NT2/D1 (cell line): ENCODE results near the gene UBE2Z.

Experiments used
- YY1 ChIP-seq: IDR thresholded peaks from 2 replicates; pipeline ENCODE4 v1.6.1; 2011; ENCODE audit not compliant: insufficient read length, insufficient read depth
- ZNF274 ChIP-seq: IDR thresholded peaks from 2 replicates; pipeline ENCODE4 v1.6.1; 2011; ENCODE audit warnings: mild to moderate bottlenecking, low read depth, low read length

DNA sequence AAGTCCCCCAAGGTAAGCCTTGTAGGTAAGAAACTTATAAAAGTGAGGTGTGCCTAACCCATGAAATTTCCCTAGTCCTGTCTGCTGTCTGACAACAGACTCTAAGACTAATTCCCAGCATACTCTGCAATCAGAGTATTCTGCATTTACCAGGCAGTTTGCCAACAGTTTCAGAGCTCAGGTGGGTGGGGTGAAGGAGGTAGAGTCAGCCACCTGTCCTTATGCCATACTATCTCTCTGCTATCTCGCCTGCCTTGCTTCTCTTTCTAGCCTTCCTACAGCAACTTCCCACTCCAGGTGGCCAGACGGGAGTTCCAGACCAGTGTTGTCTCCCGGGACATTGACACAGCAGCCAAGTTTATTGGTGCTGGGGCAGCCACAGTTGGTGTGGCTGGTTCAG is 13.3 kb upstream of the UBE2Z start:
- no peak for TF ChIP-seq YY1
- no peak for TF ChIP-seq ZNF274
